GM21737 (cell line): ENCODE data around the gene RGS6.

Experiments
- ATAC-seq: cut with Tn5 transposase; IDR thresholded peaks from one replicate; pipeline ENCODE4 v1.9.1; 2021; ENCODE audit warnings: mild to moderate bottlenecking, moderate library complexity; ENCODE audit not compliant: unreplicated experiment

Gene RGS6

DNA sequence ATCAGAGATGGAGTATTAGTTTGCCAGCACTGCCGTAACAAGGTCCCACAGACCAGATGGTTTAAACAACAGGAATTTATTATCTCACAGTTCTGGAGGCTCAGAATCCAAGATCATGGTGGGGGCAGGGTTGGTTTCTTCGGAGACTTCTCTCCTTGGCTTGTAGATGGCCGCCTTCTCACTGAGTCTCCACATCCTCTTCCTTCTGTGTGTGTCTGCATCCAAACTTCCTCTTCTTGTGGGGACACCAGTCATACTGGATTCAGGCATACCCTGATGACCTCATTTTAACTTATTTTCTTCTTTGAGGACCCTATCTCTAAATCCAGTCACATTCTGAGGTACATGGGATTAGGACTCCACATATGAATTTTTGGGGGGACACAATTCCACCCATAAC is 455.5 kb downstream of the RGS6 start:
- no peak for ATAC-seq

DNA sequence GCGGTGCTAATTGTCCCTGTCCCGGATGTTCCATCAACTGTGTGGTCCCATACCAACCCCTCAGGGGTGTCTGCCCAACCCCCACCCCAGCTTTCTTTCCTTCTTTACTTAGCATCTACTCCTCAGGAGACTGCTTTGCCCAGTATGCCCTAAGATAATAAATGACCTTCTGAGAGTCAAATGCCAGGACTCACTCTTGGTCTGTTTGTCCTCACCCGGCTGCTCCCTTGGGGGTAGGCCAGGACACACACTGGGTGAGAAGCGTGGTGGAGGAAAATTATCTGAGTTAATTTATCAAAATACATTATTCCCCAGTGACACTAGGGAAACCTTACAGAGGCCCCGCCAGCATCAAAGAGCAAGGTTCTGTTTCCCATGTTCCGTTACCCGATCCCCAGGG is 457.0 kb downstream of the RGS6 start:
- ATAC-seq = no peak

DNA sequence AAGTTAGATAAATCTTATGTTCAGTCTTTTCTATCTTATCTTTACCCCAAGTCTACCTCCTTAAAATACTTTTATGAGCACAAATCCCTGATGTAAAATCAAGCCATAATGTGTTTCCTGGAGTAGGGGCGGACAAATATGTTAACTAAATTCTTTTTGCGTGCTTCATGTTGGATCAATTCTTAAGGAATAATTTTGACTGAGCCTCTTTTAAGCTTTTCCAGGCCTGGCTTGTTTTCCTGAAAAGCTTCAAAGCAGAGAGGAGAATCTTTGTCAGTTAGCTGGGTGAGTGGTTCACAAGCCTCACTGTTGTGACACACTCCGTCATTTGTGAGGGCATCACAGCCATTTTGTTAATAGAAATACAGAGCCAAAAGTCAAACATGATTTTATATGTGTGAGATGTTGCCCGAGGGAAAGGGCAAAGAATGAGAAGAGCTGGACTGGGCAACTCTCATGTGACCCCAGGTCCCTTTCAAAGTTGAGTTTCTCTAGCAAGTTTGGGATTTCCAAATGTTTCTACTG is 468.9 kb downstream of the RGS6 start:
- no peak for ATAC-seq

DNA sequence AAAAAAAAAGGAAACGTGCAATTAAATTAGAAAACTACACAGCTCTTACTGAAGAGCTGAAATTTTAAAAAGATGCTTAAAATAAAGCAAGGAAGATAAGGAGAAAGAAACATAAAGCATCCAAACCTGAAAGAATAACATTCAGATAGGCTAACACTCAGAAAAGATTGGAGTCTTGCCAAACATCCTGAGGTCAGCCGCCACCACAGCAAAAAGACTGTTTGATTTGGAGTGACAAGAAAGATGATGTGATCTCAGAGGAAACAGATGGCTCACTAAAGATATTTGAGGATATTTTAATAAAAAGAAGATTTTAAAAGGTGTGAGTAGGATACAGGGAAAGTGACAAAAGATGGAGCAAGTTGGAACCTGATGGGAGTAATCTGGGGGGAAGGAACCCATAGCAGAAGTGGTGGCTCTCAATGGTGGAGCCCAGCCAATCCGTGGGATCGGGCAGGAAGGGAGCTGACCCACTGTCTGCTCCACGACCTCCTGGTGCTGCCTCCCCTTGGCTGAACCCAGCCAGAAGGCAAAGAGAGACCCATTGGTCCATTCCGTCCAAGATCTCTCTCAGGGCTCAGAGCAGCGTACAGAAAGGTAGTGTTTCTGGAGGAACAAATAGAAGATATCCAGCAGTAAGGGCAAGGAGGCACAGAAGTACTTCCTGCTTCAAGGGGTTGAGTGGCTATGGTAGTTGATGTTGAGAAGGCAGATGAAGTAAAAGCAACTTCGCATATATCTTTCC is 469.6 kb downstream of the RGS6 start:
- no peak for ATAC-seq

DNA sequence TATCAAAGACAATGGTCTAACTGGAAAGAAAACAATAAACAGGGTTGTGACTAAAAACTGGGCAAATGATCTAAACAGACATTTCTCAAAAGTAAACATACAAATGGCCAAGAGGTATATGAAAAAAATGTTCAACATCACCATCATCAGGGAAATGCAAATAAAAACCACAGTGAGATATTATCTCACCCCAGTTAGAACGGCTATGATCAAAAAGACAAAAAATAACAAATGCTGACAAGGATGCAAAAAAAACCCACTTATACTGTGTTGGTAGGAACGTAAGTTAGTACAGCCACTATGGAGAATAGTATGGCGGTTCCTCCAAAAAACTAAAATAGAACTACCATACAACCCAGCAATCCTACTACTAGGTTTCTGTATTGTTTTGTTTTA is 470.1 kb downstream of the RGS6 start:
- ATAC-seq = no peak

DNA sequence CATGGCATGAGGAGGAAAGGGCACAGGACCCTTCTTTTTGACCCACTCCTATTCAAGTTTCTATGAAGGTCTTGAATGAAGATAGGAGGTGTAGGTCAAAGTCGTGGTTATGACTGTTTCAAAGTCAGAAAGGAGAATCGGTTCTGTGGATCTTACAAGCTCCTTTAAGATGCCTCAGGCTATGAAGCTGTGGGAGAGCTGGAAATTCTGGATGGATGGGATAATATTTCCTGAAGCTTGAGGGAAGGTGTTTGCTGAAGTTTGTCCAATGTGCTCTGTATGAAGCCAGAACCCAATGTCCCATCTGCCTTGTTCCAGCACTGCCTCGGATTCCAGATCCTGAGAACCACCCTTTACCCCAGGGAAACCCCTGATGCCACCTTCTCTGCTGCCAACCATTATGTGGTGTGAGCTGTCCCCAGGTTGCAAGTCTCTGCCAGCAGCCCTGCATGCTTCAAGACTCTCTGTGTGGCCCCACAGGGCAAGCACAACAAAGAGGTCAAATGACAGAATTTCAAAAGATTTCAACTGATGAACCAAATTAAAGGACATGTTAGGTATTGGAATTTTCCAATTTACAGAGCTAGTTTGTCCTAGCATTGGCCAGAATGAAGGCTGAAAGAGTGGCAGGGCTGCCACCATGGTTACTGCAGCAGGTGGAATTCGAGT is 472.0 kb downstream of the RGS6 start:
- no peak for ATAC-seq

DNA sequence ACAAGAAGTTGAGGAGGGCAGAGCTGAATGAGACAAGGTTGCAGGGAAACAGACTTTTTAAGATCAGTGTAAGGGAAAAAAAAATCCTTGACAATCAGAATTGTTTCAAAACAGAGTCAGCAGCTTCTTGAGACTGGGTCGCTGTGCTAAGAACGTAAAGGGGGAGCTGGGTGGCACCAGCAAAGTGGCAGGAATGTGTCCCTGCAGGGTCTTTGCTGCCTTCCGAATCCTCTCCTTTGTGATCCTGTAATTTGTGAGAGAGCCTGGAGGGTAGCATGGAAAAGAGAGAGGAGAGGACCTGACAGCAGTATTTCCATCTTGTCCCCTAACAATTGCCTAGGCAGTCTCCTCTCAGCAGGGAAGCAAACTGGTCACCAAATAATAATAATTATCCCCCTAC is 472.8 kb downstream of the RGS6 start:
- ATAC-seq = no peak

DNA sequence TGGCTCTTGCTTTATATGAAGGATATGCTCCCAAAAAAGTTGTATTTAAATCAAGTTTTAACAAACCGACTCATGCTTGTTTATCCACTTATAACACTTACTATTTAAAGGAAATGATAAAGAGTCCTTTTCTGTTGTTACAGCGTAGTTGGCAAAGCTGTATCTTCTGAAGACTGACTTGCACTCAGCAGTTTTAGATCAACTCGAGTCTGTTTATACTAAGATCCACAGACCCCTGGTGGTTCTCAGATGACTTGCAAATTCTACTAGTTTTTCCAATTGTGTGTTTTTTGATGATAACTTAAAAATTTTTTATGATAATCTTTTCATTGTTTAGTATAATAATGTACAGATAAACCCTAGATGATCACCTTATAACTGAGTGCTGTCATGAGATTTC is 475.8 kb downstream of the RGS6 start:
- ATAC-seq = no peak

DNA sequence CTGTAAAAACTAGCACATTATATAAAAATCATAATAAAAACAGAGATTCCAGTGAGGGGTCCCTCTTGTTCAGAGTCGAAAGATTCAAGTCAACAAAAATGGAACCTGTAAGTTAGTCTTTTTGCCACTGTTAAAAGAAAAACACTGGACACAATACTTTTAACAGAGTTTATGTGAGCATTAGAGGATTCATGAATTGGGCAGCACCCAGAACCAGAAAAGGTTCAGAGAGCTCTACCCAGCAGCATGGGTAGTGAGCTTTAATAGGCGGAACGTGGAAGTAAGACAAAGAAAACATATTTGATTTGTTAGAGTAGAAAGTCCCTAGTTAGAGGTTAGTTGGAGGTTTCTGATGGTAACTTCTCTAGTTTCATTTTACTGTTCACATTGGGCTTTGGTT is 476.8 kb downstream of the RGS6 start:
- ATAC-seq = no peak

DNA sequence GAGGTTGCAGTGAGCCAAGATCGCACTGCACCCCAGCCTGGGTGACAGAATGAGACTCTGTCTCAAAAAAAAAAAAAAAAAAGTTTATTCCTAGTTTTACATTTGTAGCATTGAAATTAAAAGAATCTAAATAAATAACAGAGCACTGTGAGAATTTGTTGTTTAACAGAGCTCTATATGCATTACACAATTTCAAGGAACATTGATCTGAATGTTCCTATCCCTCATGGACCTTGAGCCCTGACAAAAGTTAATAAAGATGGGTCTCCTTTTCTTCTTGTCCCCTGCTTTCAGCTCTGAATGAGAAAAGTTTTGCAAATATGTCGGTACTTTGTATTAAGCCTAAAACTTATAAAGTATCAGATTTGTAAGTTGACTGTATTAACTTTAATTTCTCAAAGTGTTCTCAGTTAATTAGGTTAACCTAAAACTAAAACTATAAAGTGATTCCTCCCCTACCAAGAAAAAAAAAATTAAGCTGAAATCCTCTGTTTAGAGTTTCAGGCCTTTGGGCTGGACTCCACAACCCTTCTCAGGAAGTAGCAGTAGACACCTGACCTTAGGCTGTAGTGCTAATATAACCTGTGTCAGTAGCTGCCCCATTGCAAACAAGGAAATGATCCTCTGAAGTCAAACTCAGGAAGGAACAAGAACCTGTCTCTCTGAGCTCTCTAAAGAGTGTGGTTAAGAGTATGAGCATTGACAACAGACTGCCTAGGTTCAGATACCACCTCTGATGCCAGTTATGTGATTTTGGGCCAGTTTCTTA is 484.0 kb downstream of the RGS6 start:
- no peak for ATAC-seq

DNA sequence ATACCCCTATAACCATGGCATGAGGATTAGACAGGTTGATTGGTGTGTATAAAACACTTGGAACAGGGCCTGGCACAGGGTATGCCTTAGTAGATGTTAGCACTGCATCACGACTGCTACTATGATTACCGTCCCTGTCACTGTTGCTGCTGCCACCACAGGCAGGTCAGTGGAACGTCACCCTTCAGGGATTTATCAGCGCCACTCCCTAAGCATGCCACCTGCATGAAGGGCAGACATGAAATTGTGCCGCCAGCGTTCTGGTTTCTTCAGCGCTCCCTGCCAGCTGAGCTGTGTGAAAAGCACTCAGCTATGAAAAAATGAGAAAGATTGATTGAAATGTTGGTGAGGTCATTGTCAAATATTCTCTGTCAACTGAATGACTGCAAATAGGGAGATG is 484.7 kb downstream of the RGS6 start:
- no peak for ATAC-seq

DNA sequence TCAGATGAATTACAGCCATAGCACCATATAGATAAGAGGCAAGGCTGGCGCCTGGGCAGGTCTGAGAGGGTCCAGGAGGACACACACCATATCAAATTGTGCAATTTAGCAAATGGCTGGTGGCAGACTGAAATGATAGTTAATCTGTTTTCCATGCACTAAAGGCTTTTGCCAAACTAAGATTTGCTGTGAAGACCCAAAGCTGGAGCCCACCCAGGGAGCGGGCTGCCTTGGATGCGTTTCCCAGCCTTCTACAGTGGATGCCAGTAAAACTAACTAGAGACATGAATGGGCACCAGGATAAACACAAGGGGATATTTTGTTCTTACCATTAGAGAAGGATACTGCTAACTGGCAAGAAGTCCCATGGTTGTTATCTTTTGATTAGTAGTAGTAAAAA is 486.6 kb downstream of the RGS6 start:
- no peak for ATAC-seq

DNA sequence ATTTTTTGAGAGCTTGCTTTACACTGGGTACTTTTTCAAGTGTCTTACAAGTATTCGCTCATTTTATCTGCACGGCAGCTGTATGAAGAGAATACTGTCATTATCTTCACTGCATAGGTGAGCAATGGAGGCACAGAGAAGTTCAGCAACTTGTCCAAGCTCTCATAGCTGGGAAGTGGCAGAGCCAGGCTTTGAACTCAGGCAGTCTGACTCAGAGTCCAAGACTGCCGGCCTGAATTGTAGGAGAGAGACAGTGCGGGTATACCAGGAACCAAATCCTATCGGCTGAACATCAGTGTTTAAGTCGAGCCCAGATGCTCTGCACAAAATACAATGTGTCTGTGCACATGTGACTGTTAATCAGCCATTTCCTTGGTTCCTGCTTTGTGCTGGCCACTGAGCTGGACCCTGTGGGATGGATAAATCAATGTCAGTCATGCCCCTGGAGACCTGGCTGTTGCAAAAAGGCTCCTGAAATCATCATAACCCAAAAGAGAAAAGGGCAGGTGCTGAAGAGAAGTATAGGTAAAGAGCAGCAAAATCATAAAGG is 487.1 kb downstream of the RGS6 start:
- no peak for ATAC-seq

DNA sequence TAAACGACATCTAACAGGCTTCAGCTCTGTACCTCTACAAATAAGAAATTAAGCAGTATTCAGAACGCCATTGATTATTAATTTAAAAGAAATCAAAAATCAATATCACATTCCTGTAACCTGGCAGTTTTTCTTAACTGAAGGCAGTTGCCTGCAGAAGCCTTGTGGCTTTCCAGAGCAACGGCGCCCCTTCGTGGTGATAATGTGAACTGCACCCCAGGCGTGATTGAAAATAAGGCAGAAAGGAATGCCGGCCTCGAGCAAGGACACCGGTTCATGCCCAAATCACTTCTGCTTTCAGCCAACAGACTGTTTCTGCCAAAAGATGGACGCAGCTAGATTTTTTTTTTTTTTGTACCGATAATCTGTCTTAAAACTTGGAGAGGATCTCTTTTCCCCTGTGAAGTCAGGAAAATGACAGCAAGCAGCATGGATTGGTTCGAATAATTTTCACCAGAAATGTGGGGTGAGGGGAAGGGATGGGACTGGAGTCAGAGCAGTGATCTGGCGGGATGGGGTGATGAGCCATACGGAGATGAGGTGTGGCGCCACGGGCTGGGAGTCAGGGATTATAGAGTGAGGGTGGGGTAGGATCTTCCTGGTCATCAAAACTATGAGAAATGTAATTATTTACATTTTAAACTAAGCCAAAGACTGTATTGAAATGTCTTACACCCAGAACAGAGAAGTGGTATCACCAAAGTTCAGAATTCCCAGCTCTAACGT is 488.7 kb downstream of the RGS6 start:
- no peak for ATAC-seq

DNA sequence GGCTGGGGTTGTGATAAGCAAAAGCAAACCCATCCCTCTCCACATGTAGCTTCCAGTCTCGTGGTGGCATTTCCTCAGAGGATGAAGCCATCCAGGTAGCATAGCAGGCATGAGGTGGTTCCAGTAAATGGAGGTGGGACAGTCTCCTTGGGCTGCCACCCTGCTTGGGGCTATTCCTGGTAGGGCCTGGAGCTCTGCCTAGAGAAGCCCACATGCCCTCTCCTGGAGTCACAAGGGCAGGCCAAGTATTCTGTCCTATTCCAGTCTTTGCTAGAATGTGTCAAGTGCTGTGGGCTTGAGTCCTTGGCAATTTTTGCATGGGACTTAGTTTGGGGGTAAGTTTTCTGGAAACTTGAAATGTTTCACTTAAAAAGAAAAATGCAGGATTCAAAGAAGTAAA is 491.7 kb downstream of the RGS6 start:
- ATAC-seq = no peak

DNA sequence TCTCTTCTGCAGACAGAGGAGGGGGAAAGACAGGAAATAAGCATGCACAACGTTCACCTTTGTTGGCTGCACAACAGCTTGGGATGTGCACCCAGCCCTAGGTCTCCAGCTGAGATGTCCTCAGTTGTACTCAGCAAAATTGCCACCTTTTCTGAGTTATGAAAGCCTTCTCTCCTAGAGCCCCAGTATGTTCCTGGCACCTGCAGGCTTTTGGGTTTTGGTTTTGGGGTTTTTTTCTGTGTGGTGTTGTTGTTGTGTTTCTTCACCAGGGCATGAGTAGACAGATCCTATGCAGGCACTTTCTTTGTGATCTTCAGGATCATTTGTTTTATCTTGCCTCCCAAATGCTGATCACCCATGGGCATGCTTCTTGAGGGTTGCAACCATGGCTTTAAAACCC is 498.2 kb downstream of the RGS6 start:
- ATAC-seq = no peak

DNA sequence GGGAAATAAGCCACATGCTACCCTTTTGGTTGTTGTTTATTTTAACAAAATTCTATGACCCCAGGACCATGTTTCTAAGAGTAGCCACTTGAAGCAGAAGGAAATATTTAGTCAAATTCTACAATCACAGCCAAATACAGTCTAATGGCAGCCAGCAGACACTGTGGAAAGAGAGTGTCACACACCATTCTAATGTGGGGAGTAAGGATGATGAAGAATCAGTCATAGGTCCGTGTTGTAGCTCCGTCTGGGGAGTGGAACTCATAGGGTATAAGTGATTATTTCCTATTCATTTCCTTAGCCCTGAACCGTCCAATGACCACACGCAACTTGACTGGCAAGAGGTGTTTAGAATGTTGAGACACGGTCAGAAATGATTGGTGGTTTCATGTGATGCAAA is 500.5 kb downstream of the RGS6 start:
- ATAC-seq = no peak

DNA sequence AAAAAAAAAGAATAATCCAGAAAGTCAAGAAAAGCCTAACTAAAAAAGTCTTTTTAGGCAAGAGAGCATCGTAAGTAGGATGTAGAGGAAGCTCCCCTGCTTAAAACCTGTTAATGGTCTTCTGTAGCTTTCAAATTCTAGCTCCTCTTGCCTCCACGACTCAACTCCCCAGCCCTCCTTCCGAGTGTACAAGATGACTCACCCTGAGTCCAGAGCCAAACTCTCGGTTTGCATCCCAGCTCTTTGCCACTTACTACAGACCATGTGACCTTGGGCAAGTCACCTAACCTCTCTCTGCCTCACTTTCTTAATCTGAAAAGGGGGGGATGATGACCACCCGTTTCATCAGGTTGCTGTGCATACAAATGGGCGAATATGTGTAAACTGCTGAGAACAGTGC is 501.3 kb downstream of the RGS6 start:
- ATAC-seq = no peak

DNA sequence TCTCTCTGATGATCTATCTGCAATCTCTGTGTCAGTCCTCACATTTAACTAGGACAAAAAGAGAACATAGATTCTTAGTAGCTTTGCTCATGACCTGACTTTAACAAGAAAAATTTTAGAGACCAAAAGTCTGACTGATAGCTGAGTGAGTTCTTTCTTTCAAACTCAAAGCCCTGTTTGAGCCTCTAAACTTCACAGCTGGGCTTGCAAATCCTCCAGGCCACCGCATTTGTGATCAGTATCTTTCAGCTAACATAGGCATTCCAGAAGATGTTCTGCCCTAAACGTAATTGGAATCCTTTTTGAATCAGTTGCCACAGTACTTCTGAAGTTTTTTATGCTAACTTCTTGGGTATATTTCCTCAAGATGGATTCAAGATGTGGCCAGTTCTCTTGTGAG is 502.6 kb downstream of the RGS6 start:
- no peak for ATAC-seq

DNA sequence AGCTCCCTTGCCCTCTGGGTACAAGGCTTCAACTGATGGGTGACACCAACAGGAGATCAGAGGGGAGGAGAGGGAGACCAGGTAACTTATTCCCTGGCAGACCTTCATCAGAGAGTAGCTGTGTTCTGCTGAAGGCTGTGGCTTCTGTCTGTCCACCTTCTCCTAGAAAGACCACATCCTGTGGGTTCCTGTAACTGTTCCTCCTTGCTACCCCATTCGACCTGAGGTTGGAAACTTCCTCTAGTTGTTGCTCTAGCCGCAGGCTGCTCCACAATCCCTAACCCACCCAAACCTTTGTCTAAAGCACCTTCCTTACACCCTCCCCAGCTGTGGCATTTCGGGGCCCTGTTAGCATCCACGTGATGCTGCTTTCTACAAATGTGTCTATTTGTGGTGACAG is 507.5 kb downstream of the RGS6 start:
- ATAC-seq = no peak

DNA sequence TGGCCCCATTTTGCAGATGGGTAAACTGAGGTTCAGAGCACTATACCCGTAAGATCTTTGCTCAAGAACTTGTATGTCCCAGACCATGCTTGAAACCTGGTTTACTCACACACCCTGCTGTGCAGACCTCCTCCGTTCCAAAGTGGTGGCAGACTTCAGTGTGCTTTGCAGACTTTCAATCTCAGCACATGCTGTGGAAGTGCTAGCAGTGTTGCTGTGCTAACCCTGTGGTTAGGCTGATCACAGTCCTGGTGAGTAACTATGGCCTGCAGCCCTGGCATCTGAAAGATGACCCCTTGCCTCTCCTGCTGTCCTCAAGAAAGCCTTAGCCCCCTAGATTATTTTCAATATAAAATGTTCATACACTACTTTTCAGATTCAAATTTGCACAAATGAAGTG is 511.0 kb downstream of the RGS6 start:
- no peak for ATAC-seq
